ENCODE data around the gene PRIMA1.

The PRIMA1 gene

DNA sequence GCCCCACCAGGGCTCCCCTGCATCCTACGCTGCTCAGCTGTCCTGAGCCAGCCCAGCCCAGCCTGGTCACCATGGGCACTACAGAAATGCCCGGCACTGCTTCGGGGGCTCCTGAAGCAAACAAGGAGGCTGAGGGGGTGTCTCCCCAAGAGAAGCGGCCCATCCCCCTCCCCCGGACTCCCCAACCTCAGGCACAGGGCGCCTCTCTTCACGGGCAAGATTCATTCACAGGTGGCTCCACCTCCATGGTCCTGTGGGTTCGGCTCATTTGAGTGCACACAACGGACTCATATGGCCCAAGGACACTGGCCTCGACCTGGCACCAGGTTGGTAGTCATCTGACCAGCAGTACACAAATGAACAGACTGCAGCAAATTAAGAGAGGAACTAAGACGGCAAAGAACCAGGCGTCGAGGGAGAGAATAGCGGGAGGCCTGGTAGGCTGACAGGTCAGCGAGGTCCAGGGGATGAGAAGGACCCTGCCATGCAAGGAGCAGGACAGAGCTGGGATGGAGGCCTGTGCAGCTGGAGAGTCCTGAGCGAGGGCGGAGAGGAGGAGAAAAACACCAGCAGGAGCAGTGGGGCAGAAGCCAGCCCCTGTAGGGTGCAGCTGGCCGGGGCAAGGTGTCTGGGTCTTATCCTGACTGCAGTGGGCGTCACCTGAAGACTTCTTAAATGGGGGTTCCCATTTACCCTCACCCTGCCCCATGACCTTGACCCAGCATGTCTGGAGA is 60.2 kb downstream of the PRIMA1 start:
- no peak for DNase-seq

DNA sequence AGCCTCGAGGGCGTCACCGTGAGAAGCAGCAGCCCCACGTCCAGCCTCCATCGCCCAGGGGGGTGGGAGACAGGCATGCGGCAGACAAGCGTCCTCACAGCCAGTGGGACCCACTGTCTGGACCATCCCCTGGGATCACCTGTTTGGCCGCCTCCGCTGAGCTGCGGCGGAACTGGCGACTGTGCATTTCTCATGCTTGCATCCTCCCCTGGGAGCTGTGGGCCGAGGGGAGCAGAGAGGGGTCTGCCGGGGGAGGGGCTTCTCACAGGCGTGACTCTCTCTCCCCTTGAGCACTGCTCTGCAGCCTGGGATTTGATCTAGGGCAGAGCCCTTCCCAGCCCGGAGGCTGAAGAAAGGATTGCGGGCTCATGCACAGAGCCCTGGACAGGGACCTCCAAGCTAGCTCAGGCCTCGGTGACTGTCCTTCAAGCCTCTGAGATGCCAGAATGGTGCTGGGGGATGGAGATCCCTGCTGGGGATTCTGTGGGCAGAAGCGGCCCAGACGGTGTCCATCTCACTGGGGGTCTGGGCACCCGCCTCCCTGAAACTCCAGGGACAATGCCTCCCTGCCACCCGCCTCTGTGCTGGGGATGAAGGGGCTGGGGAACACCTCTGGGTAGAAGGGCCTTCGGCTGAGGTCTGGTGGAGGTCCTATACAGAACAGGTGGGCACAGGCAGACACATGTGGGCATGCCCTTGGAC is 61.1 kb downstream of the PRIMA1 start:
- DNase-seq, result no peak

DNA sequence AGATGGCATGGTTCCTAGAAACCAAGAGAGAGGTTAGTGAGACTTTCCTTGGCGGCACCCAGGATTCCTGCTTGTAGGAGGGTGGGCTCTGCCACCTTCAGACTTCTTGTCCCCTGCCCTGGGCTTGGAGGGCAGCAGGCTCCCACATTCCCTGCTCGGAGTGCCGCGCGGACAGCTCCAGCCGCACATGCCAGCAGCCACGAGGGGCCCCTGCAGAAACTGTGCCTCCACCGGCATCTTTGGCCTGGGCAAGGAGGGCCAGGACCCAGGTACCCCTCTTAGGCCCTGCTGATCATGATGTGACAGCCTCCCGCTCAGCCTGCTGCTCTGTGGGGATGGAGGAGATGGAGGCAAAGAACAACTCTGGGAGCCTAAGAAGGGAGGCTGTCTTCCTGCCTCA is 62.3 kb downstream of the PRIMA1 start:
- no peak for DNase-seq

DNA sequence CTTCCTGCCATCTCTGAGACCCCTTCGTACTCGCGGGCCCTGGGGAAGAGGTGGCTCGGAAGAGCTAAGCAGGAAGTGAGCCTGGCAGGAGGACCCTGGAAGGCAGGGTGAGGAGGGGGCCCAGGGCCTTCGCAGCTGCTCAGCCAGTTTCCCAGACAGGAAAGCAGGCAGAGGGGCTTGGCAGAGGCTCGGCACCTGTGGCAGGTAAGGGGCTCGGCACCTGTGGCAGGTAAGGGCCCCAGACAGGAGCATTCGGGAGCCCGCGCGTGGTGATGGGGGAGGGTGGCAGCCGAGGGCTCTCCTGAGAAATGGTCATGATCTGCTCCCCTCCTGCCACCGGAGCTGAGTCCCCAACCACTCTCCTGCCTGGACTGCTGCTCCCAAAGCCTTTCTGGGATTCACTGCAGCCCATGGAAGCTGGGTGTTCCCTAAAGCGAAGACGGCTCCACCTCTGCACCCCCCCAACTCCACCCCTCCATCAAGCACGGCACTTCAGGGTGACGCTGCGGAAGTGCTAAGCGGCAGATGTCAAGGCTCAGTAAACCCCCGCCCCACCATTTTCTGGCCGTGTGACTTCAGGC is 63.2 kb downstream of the PRIMA1 start:
- no peak for DNase-seq

DNA sequence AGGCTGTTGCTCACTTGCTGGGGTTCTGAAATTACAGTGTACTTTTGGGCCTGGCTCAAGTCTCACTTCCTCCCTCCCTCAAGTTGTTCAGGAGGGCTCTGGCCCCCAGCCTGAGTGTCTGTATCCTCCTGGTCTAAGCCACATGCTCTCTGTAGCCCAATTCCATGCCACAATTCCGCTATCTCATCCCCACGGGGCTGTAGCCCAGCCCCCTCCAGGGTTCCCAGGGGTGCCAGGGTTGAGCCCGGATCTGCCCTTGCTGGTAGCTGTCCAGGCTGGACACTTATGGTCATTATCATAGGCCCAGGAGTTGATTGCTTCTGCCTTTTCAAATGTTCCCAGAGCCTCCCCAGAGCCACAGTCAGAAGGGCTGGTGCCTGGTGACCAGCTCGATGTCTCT is 65.3 kb downstream of the PRIMA1 start:
- no peak for DNase-seq

DNA sequence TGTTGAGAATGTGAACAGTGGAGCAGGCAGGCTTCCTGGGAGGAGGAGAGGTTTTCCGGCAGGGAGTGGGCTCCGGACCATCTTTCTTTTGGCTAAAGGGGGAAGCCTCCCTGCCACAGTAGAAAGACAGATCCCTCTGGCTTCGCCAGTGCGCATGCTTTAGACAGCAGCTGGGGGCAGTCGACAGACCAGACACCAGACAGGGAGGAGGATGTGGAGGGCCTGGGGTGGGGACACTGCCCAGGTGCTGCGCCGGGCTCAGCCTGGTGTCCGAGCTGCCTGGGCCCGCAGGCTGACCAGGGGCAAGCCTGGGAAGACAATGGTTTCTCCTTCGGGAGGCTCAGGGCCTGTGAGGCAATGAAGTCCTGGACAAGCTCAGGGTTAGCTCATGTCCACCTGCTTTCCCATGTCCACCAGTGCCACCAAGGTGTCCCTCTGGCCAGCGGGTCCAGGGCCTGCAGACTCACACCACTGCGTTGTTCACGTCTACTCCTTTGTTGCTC is 67.3 kb downstream of the PRIMA1 start:
- no peak for DNase-seq

DNA sequence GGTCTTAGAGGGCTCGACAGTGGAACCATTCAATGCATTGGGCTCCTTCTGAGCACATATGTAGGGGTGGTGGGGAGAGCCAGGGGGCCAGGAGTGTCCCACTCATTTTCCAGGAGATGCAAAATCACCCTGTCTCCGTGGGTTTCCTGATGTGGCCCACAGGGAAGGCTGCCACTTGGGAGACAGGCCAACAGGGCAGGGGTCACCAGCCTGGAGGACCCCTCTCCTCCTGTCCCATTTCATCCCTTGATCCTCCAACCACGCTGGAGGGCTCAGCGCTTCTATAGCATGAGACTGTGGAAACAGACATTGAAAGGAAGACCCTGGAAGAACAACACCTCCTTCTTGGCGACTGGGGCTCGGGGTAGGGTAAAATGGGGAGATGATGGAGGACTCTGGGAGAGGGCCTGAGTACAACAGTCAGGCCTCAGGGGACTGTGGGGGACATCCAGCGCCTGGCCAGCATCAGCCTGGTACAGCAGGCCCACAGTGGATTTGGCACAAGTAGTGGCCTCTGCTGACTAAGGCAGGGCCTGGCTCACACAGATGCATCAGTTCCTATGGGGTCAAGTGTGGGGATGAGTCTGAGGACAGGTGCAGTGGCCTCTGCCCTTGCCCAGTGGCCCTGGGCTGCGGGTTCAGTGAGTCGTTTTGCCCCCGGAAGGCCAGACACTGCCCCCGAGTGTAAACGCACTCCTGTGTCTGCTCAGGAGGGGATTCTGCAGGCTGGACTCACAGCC is 68.0 kb downstream of the PRIMA1 start:
- no peak for DNase-seq

DNA sequence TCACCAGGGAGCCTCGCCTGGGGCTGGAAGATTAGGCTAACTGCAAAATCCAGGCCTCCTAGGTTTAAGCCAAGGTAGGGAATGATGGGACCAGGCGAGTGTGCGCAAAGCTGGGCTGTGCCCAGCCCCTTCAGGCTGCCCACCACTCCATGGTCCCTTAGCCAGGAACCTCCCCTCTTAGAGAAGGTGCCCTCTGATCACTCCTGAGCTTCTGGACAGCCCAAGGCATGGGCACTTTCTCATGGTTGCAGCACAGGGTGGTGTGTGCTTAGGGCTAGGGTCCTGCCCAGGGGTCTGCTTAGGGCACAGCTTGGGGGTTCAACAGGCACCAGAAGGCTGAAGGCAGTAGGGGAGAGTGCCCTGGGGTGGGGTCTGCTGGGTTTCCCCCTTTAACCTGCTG is 69.0 kb downstream of the PRIMA1 start:
- DNase-seq, result no peak

DNA sequence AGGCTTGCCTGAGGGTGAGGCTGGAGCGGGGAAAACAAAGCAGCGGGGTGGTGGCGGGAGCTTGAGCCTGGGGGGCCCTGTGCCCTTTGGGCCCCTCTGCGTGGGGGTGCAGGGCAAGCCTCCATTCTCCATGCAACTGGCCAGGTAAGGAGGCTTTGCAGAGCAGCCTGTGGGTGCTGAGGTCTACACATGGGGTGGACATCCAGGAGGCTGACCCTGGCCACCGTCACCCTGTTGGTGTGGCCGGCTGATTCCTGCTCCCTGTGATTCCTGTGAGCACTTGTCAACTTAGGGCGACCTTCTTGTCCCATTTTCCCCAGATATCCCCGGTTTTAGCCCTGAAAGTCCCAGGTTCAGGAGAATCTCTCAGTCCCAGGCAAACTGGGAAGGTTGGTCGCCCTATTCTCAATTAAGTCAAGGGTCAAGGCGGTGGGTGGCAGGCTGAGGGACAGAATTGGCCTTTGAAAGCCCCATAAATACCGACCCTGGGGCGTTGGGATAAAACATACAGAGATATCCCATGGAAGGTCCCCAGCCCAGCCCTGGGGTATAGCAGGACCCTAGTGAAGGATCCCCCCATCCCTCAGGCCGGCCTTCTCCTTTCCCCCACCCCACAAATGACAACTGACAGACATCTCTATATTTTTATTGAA is 70.5 kb downstream of the PRIMA1 start:
- no peak for DNase-seq

DNA sequence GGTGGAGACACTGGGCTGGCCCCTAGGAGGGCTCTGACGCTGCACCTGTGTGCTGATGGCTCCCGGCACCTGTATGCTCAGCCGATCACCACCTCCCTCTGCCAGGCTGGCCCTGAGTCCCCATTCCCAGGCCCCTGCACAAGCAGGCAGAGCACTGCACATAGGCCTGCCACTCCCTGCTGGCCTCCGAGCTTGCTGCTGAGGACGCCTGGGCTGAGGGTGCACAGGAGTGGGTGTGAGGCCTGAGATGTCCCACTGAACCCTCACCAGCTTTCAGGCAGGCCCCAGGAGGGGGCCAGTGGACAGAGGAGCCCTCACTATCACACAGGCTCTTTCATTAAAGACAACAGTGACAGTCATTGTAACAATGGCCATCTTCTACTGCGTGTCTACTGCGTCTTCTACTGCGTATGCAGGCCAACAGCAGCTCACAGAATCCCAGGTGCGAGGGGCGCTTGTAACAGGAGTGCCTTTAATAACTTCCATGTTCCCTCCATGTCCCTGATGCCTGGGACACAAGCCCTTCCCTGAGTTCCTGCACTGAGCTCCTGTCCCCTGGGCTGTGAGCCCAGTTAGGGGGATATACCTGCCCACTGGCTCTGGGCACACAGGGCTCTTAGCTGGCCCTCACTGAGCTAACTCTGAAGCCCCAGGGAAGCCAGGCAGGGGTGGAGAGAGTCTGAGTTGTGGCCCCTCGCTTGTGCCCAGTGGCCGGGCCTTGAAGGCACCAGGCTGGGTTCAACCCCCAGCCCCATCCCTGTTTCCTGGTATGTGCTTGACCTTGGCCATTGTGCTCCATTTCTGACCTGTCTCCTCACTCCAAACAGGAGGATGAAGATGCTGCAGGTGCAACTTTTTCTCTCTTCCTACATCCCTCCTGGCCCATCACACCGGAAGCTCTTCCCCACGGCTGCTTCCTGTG is 71.3 kb downstream of the PRIMA1 start:
- no peak for DNase-seq

DNA sequence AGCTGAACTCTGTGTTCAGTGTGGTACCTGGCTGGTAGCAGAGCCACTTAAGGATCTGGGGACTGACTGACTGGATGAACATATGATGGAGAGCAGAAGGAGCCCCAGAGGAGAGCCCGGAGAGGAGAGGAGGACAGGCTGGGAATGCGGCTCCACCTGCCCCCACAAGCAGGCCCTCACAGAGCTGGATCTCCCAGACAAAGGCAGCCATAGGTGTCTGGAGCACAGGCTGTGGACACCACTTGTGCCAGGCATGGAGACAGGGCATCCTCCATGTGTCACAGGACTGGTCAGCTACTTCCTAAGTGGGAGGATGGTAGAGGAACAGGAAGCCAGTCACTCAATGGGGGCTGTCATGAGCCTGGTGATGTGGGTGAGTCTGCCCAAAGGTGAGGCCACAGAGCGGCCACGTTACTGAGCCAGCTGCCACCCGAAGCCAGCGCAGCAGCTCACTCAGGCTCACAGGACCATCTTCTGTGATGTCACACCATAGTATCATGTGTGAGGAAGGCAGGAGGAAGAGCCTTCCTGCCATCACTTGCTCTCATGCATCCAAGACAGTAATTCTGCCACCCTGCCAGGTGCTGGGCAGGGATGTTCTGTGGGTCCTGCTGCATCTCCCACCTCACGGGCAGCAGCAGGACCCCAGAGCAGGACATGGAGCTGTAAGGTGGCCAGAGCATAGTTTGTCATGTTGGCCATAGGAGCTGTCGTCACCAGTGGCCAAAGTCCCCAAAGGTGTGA is 72.1 kb downstream of the PRIMA1 start:
- peak; percentile 18 for DNase-seq

DNA sequence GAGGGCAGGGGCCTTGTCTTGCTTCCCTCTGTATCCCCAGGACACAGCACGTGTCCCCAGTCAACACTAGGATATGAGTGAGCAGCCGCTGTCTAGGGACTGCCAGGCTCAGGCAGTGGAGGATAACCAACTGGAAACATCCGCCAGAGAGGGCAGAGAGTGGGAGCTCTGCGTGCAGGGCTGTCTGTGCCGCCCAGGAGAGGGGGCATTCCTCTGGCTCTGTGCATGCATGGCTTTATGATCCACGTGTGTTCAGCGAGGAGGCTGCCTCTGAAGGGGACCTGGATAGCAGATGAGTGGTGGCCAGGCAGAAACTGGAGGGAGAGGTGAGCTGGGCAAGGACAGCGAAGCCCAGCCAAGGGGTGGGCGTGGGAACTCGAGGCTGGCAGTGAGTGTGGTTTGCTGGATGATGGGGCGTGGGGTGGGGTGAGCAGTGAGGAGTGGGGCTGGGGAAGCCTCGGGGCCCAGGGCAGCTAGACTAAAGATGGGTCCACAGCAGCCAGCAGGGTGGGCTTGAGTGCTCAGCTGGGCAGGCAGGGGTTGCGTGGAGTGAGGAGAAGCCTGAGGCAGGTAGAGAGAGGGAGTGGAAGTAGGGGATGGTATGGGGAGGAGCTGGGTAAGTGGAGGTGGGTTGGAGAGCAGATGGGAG is 72.9 kb downstream of the PRIMA1 start:
- no peak for DNase-seq

DNA sequence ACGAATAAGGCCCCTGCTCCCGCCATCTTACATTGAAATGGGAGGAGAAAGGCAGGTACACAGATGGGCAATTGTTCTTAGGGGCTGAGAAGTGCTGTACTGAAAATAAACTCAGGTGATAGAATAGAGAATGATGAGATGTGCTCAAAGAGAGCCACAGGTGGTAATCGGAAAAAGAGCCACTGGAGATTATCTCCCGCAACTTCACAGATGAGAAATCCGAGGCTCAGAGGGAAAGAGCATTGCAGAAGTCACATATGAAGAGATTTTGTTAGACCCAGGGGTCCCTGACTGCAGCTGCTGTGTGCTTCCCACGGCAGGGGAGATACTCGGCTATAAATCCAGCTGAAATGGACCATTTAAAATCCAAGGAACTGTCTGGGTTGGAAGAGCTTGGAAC is 73.7 kb downstream of the PRIMA1 start:
- DNase-seq, result no peak

DNA sequence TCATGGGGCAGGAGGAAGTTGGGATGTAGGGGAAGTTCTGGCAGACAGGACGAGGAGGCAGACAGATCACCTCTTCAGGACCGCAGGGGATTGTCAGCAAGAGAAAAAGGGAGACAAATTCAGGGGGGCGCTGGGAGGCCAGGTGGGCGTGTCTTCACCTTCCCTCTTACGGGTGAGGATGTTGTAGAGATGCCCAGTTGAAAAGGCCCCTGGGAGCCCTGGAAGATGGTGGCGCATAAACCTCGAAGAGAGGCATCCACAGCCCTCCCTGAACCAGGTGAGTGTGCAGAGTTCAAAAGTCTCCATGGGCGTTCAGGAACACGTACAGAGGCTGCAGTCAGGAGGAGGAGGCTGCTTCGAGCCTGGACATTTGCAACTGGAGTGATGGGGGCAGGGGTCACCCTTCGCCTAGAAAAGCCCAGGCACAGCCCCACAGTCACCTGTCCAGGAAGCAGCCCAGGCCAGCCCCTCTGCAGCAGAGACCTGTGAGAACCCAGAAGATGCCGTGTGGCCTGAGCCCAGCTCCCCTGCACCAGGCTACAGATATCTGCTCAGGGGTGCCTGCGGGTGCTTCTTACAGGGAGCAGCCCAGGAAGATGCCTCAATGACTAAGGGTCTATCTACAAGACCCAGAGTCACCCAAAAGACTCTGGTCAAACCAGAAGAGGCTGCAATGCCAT is 74.4 kb downstream of the PRIMA1 start:
- no peak for DNase-seq

DNA sequence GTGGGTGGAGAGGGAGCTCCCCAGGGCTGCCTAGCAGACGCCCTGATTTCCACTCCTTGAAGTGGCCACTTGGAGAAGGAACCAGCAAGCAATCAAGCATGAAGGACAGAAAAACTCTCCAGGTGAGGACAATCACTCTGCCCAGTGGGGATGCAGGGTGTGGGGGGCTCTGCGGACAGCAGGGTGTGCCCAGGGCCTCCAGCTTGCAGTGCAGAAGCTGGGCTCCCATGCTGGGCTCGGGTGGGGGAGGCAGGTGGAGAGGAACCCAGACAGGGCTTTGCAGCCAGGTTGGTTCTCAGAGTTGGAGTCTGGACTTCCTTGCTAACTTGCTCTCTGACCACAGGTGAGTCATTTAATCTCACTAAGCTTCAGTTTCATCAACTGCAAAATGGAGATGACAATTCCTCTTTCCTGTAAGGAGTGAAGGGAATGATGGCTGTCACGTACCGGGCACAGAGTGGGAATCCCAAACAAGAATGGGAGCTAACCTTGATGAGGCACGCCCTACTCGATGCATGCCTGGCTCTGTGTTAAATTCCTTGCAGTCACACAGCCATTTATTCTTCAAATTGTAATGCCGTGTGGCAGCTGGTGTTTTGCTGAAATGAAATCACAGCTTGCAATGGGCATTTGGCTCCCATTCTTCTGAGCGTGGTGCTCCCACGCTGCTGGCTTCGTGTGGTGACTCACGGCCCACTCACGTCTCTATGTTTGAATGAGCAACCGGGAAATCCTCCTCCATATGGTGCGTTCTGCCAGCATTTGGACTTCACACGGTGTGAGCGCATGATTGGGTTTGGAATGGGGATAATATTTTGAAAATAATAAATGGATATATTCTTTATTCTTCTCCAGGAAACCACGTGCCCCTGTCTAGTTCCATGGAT is 75.2 kb downstream of the PRIMA1 start:
- no peak for DNase-seq

DNA sequence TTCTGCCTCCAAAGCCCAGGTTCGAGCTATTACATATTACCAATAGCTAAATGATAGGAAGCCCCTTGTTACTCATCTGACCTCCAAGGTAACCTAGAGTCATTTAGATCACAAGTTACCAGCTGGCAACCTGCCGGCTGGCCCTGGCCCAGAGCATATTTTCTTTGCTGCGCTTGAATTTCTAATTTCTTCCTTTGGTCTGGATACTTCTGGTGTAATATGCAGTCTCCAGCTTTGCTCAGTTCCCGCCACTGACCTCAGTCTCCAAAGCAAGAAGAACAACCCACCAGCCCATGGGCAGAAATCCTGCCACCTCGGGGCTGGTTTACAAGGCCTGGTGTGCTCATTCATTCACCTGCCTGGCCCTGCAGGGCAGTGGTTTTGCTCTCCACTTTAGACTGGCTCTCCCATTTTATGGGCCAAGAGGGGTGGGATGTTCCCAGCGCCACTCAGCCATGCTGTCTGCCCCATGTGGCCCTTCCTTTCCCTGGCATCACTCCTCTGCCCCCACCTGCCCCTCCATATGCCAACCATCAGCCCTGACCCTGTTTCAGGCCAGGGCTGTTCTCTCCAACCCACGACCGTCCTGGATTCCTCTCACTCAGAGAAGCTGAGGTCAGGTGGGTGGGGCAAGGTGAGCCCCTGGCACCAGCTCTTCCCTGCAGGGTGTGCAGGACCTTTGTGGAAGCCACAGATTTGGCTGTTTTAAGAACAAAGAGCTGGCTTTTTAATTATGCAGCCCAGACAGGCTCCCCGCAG is 76.0 kb downstream of the PRIMA1 start:
- DNase-seq, result no peak

DNA sequence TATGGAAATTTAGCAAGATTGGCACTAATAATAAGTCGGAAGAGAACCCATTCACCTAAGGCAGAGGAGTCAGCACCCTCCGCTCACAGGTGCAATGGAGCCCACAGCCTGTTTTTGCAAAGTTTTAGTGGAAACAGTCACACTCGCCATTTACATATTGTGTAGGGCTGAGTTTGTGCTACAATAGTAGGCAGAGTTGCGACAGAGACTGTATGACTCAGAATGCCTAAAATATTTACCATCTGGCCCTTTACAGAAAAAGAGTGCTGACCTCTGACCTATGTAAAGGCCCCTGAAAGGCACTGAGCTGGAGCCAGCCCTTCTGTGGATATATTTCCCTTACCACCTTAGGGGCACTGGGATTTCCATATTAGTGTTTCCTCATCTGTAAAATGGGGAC is 79.0 kb downstream of the PRIMA1 start:
- DNase-seq, result peak; percentile 31

DNA sequence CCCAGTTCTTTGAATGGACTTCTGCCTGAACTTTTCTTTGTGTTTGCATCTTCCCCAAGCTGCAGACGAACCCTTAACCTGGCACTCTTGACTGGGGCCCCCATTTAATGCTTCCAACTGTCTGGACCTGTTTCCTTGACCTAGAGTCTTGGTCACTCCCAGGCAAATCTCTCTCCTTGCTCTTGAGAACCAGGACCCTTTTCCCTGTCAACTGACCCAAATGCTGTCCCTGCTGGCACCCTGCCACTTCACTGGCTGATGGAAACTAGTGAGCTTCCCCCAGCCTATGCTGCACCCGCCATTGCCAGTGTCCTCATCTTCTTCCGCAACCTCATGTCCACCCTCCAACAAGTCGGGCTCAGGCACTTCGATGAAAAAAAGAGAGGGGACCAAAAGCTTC is 79.5 kb downstream of the PRIMA1 start:
- no peak for DNase-seq

Measured in suppressor macrophage treated with lipopolysaccharide for 4 hours (primary cell).